Measurements from ENCODE around the gene SAPCD2.

SAPCD2 gene

GRCh38 chr9:137089232-137089947 lies 19.0 kb upstream of the SAPCD2 start:
- peak overlapping the region; percentile 3; the same call in 1 of the 2 replicates for H3K27ac ChIP-seq
- TF ChIP-seq ZFX (IDR thresholded peaks at IDR 0.05) (no peak), CTCF (conservative IDR thresholded peaks at IDR 0.05) (no peak)

GRCh38 chr9:137088121-137088520 lies 17.8 kb upstream of the SAPCD2 start:
- no peak for TF ChIP-seq CTCF (conservative IDR thresholded peaks at IDR 0.05)
- no peak for TF ChIP-seq ZFX (IDR thresholded peaks at IDR 0.05)
- no peak overlapping the region; the same call in 1 of the 2 replicates for H3K27ac ChIP-seq

DNA sequence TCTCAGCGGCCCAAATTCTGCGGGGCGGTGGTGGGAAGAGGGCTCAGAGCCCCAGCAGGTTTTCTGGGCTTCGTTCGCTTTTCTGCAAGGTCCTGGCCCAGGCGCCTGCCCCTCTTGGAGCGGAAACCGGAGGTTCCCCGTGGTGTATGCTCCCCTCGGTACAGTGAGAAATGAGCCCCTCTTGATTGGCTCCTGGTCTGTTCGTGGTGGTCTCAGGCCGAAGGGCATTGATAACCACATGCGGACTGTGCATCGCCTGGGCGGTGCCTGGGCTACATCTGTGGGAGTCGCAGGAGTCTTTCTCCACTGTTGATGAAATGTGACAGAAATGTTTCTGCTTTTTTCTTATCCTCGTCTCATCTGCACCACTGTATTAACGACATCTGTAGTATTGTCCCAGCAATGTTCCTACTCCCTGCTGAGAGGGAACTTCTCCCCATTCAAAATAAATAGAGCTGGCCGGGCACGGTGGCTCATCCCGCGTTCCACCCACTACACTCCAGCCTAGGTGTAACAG lies 17.1 kb upstream of the SAPCD2 start:
- H3K27ac ChIP-seq = peak overlapping the region; percentile 98
- no peak for TF ChIP-seq CTCF (conservative IDR thresholded peaks at IDR 0.05)
- no peak for TF ChIP-seq ZFX (IDR thresholded peaks at IDR 0.05)

DNA sequence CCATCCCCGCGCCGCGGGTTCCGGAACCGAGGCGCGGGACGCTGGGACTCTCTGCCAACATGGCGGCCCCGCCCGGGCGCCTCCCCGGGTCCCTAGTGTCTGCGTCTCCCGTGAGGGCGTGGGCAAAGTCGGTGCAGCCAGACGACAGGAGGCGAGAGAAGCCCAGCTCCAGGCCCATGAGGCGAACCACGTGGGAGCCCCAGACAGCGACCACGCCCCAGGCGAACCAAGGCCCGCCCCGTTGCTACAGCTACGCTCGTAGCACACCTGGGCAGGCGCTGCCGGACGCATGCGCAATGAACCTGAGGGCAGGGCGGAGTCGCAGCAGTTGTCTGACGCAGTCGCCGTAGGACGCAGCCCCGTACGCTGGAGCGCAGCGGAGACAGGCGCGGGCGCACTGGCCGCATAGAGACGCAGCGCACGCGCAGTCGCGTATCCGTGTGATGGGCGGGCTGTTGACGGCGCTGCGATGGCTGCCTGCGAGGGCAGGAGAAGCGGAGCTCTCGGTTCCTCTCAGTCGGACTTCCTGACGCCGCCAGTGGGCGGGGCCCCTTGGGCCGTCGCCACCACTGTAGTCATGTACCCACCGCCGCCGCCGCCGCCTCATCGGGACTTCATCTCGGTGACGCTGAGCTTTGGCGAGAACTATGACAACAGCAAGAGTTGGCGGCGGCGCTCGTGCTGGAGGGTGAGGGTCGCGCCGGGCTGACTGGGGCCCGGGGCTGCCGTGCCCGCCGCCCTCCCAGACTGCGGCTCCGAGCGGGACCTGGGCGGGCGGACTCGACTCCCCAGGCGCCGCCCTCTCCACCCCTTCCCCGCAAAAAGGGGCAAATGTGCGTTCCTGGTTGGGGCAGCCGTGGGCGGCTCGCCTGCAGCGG lies 16.4 kb upstream of the SAPCD2 start, which contains the start of gene MAN1B1:
TSS of gene MAN1B1 (plus strand) at position 455 of the 878 bp plus-strand sequence. CDS start at position 470, 15 bp downstream.
- TF ChIP-seq ZFX (IDR thresholded peaks at IDR 0.05) (peak; percentile 35; the same call in 1 of the 2 replicates), CTCF (conservative IDR thresholded peaks at IDR 0.05) (no peak)
- peak within 1 kb of the TSS; percentile 98 for H3K27ac ChIP-seq

DNA sequence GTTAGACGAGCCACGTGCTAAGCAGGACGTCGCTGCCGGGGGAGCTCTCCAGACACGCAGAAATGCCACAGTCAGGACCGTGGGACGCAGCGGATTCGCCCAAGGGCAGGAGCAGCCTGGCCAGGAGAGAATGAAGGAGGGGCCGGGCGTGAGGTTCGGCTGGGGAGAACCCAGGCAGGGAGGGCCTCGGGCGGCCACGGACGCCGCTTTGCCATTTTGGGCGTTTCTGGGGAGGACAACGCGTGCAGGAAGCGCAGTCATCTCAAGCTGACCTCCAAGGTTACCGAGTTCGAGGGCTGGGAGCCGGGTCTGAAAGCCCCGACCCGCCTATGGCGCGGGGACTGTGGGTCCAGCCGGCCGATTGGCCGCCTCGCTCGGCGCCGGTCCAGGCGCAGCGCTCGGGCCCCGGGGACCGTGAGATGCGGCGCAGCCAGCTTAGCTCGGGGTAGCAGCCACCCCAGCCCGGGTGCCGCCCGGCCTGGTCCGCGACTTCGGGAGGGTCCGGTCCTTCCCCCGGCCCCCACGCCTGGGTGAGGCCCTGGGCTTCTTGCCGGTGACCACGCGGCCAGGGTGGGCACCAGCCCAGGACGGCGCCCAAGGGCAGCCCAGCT lies 15.7 kb upstream of the SAPCD2 start:
- H3K27ac ChIP-seq = peak overlapping the region; percentile 98
- TF ChIP-seq CTCF (conservative IDR thresholded peaks at IDR 0.05) = no peak
- peak; percentile 76; the same call in 1 of the 2 replicates for TF ChIP-seq ZFX (IDR thresholded peaks at IDR 0.05)

- no peak for TF ChIP-seq ZFX (IDR thresholded peaks at IDR 0.05)
- TF ChIP-seq CTCF (conservative IDR thresholded peaks at IDR 0.05) = no peak
- H3K27ac ChIP-seq = peak overlapping the region; percentile 98; the same call in 1 of the 2 replicates
Observed at GRCh38 chr9:137084526-137084925, 14.2 kb upstream of the SAPCD2 start.
